ENCODE measurements around the gene KCTD1. TPM values are rescaled to one million over a fixed set of nuclear protein-coding genes. Genes with fewer than 3 reads are reported as not detected.

The KCTD1 gene
- total RNA-seq, 6 experiments from 2014 or later, result 14.7 to 18.5 (median 17.7) TPM

GRCh38 chr18:26553943-26554342 is 5.6 kb upstream of the KCTD1 start:
- Mint-ChIP-seq H3K27ac (no peak overlapping the region), H3K36me3 (ENCODE audit: low read depth) (no peaks in the 10 kb centered on the region; the same call in 1 of the 2 replicates), H3K4me1 (ENCODE audit: low read depth) (peaks cover 32% of the 10 kb centered on the region), H3K4me3 (no peak overlapping the region), H3K9me3 (no peaks in the 10 kb centered on the region), H3K27me3 (ENCODE audit: insufficient read depth) (peaks cover 12% of the 10 kb centered on the region)
- TF ChIP-seq, protein P1, sequence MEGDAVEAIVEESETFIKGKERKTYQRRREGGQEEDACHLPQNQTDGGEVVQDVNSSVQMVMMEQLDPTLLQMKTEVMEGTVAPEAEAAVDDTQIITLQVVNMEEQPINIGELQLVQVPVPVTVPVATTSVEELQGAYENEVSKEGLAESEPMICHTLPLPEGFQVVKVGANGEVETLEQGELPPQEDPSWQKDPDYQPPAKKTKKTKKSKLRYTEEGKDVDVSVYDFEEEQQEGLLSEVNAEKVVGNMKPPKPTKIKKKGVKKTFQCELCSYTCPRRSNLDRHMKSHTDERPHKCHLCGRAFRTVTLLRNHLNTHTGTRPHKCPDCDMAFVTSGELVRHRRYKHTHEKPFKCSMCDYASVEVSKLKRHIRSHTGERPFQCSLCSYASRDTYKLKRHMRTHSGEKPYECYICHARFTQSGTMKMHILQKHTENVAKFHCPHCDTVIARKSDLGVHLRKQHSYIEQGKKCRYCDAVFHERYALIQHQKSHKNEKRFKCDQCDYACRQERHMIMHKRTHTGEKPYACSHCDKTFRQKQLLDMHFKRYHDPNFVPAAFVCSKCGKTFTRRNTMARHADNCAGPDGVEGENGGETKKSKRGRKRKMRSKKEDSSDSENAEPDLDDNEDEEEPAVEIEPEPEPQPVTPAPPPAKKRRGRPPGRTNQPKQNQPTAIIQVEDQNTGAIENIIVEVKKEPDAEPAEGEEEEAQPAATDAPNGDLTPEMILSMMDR (IDR thresholded peaks at IDR 0.05), result no peak
- DNase-seq, result no peak

- H3K27me3 Mint-ChIP-seq (ENCODE audit: insufficient read depth), result peaks cover 11% of the 10 kb centered on the region
- H3K36me3 Mint-ChIP-seq (ENCODE audit: low read depth), result peaks cover under 1% of the 10 kb centered on the region; the same call in 1 of the 2 replicates
- H3K4me3 Mint-ChIP-seq, result no peak overlapping the region
- no peaks in the 10 kb centered on the region for H3K9me3 Mint-ChIP-seq
- peaks cover 18% of the 10 kb centered on the region for H3K4me1 Mint-ChIP-seq (ENCODE audit: low read depth)
- no peak for DNase-seq
- TF ChIP-seq, protein P1 (IDR thresholded peaks at IDR 0.05), result no peak
- no peak overlapping the region for H3K27ac Mint-ChIP-seq
These were observed 3.3 kb upstream of the KCTD1 start for GRCh38 chr18:26551695-26552081.

- Mint-ChIP-seq H3K27me3 (ENCODE audit: insufficient read depth) (peaks cover 11% of the 10 kb centered on the region), H3K9me3 (no peaks in the 10 kb centered on the region), H3K4me1 (ENCODE audit: low read depth) (peaks cover 18% of the 10 kb centered on the region), H3K4me3 (no peak overlapping the region), H3K36me3 (ENCODE audit: low read depth) (peaks cover 6% of the 10 kb centered on the region; the same call in 1 of the 2 replicates), H3K27ac (no peak overlapping the region)
- DNase-seq, result no peak
- TF ChIP-seq, protein P1 (IDR thresholded peaks at IDR 0.05), result no peak
These were observed 2.8 kb upstream of the KCTD1 start for GRCh38 chr18:26550998-26551694.

GRCh38 chr18:26549263-26550094 is 1.1 kb upstream of the KCTD1 start:
- Mint-ChIP-seq H3K9me3 (no peaks in the 10 kb centered on the region), H3K27me3 (ENCODE audit: insufficient read depth) (peaks cover 11% of the 10 kb centered on the region), H3K36me3 (ENCODE audit: low read depth) (peaks cover 9% of the 10 kb centered on the region; the same call in 1 of the 2 replicates), H3K4me3 (peak overlapping the region; percentile 87), H3K27ac (peak overlapping the region; percentile 68), H3K4me1 (ENCODE audit: low read depth) (peaks cover 28% of the 10 kb centered on the region)
- TF ChIP-seq, protein P1 (IDR thresholded peaks at IDR 0.05), result no peak
- peak; percentile 55 for DNase-seq

DNA sequence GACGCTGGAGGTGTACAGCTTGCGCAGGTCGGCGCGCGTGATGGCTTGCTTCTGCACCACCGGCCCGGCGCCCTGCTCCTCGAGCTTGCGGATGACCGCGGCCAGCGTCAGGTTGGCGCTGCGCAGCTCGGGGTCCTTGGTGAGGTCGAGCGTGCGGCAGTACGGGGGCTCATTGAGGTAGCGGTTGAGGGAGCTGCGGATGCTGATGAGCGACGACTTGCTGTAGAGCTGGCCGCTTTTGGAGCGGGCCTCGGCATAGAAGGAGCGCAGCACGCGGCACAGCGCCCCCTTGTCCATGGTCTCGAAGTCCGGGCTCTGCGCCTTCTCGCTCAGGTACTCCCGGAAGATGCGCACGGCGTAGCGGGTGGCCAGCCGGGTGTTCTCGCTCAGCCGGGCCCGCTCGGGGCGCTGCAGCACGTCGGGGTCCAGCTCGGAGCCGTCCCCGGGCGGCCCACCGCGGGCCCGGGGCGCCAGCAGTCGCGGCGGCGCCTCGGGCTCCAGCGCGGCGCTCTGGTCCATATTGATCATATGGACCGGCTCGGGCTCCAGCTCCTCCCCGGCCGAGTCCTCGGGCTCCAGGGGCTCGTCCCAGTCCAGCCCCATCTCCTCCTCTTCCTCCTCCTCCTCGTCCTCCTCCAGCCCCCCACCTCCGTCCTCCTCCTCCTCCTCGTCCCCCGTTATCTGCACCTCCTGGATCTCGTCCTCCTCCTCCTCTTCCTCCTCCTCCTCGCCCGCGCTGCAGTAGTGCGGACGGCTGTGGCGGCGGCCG is 523 bp downstream of the KCTD1 start:
- peak overlapping the region; percentile 87 for H3K4me3 Mint-ChIP-seq
- TF ChIP-seq, protein P1 (IDR thresholded peaks at IDR 0.05), result peak; percentile 75
- peaks cover 8% of the 10 kb centered on the region for H3K27me3 Mint-ChIP-seq (ENCODE audit: insufficient read depth)
- H3K27ac Mint-ChIP-seq, result no peak overlapping the region
- DNase-seq, result peak; percentile 46
- H3K9me3 Mint-ChIP-seq, result no peaks in the 10 kb centered on the region
- H3K4me1 Mint-ChIP-seq (ENCODE audit: low read depth), result peaks cover 44% of the 10 kb centered on the region
- peaks cover 9% of the 10 kb centered on the region; the same call in 1 of the 2 replicates for H3K36me3 Mint-ChIP-seq (ENCODE audit: low read depth)
